ENCODE measurements around the gene UNCX.

Gene UNCX

GRCh38 chr7:1264345-1265280 is 31.9 kb downstream of the UNCX start:
- no peak for TF ChIP-seq GATA3 (IDR thresholded peaks at IDR 0.05; ENCODE audit: low read depth, low read length)
- TF ChIP-seq GATA2 (IDR thresholded peaks at IDR 0.05; ENCODE audit: low read depth, low read length), result no peak

- TF ChIP-seq GATA2 (IDR thresholded peaks at IDR 0.05; ENCODE audit: low read depth, low read length) (no peak), GATA3 (IDR thresholded peaks at IDR 0.05; ENCODE audit: low read depth, low read length) (no peak)
These were observed 34.6 kb downstream of the UNCX start for GRCh38 chr7:1267016-1267900.

GRCh38 chr7:1268076-1268815 is 35.6 kb downstream of the UNCX start:
- TF ChIP-seq GATA2 (IDR thresholded peaks at IDR 0.05; ENCODE audit: low read depth, low read length) (no peak), GATA3 (IDR thresholded peaks at IDR 0.05; ENCODE audit: low read depth, low read length) (no peak)

GRCh38 chr7:1268866-1269265 is 36.2 kb downstream of the UNCX start:
- TF ChIP-seq GATA2 (IDR thresholded peaks at IDR 0.05; ENCODE audit: low read depth, low read length), result no peak

GRCh38 chr7:1269336-1269890 is 36.7 kb downstream of the UNCX start:
- TF ChIP-seq GATA3 (IDR thresholded peaks at IDR 0.05; ENCODE audit: low read depth, low read length), result no peak
- TF ChIP-seq GATA2 (IDR thresholded peaks at IDR 0.05; ENCODE audit: low read depth, low read length), result no peak

GRCh38 chr7:1270181-1270580 is 37.5 kb downstream of the UNCX start:
- TF ChIP-seq GATA2 (IDR thresholded peaks at IDR 0.05; ENCODE audit: low read depth, low read length) (no peak), GATA3 (IDR thresholded peaks at IDR 0.05; ENCODE audit: low read depth, low read length) (no peak)

GRCh38 chr7:1271046-1271445 is 38.4 kb downstream of the UNCX start:
- TF ChIP-seq GATA3 (IDR thresholded peaks at IDR 0.05; ENCODE audit: low read depth, low read length) (no peak), GATA2 (IDR thresholded peaks at IDR 0.05; ENCODE audit: low read depth, low read length) (no peak)

- TF ChIP-seq GATA2 (IDR thresholded peaks at IDR 0.05; ENCODE audit: low read depth, low read length), result no peak
- TF ChIP-seq GATA3 (IDR thresholded peaks at IDR 0.05; ENCODE audit: low read depth, low read length), result no peak
These were observed 39.0 kb downstream of the UNCX start for GRCh38 chr7:1271656-1272055.

- TF ChIP-seq GATA3 (IDR thresholded peaks at IDR 0.05; ENCODE audit: low read depth, low read length), result no peak
- no peak for TF ChIP-seq GATA2 (IDR thresholded peaks at IDR 0.05; ENCODE audit: low read depth, low read length)
These were observed 41.6 kb downstream of the UNCX start for GRCh38 chr7:1274121-1274875.

GRCh38 chr7:1274876-1275375 is 42.3 kb downstream of the UNCX start:
- TF ChIP-seq GATA3 (IDR thresholded peaks at IDR 0.05; ENCODE audit: low read depth, low read length) (no peak), GATA2 (IDR thresholded peaks at IDR 0.05; ENCODE audit: low read depth, low read length) (no peak)

- no peak for TF ChIP-seq GATA3 (IDR thresholded peaks at IDR 0.05; ENCODE audit: low read depth, low read length)
- TF ChIP-seq GATA2 (IDR thresholded peaks at IDR 0.05; ENCODE audit: low read depth, low read length), result no peak
These were observed 43.0 kb downstream of the UNCX start for GRCh38 chr7:1275451-1276381.
